Measurements from ENCODE around the gene FOXD4L3.
"Not testable (repeated sequence)": the region's sequence is repeated elsewhere in the genome, so short reads cannot be mapped to it uniquely, and the experiment has no call there.

FOXD4L3 gene

DNA sequence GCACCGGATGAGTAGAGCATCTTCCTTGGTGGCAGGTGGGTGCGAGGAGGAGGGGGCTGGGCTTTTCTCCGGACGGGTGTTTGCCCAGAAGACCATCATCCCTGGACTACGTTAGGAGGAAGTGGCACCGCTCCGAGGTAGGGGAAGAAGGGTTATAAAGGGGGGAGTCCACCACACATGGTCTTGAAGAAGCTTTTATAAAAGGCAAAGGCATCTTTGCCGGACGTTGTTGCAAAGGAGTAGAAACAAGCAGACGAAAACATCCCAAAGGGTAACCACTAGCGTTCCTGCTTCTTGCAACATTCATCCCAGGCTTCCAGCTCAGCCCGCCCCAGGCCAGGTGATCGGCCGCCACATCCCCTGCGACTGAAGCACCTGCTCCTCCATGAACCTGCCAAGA, at the start of gene FOXD4L3:
Gene FOXD4L3, plus strand, starts transcription at position 301 of the 400 bp plus-strand sequence. Its CDS starts 85 bp downstream, at position 386.
- not testable (repeated sequence) for DNase-seq

- not testable (repeated sequence) for DNase-seq
These were observed 21.6 kb upstream of the FOXD4L3 start for GRCh38 chr9:68281041-68281440.

DNA sequence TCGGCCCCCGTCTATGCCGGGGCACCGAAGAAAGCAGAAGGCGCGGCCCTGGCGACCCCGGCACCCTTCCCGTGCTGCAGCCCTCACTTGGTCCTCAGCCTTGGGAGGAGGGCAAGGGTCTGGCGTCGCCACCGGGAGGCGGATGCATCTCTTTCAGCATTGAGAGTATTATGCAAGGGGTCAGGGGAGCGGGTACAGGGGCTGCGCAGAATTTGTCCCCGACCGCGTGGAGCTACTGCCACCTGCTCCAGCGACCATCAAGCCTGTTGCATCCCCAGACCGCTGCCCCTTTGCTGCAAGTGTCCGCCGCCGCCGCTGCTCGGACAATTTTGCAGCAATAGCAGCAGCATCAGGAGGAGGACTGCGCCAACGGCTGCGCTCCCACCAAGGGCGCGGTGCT, 1.1 kb downstream of the FOXD4L3 start:
- not testable (repeated sequence) for DNase-seq

DNA sequence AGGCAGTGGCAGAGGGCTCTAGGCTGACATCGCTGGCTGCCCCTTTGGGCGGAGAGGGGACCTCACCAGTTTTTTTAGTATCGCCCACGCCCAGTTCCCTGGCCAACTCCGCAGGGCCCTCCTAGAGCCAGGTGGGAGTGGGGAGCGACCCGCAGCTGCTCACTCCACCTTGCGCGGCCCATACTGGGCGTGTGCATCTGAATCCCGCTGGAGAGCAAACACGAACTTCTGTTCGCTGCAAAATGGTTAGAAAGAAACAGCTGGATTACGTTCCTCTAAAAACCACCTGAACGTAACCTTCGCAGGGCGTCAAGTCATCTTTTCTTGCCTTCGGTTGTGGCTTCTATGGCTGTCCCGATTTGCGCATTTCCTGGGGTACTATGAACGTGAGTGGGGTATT, 1.5 kb downstream of the FOXD4L3 start:
- not testable (repeated sequence) for DNase-seq

- DNase-seq = not testable (repeated sequence)
These were observed 2.1 kb downstream of the FOXD4L3 start for GRCh38 chr9:68304777-68305176.

GRCh38 chr9:68305680-68306285, 3.1 kb downstream of the FOXD4L3 start:
- DNase-seq = not testable (repeated sequence)

DNA sequence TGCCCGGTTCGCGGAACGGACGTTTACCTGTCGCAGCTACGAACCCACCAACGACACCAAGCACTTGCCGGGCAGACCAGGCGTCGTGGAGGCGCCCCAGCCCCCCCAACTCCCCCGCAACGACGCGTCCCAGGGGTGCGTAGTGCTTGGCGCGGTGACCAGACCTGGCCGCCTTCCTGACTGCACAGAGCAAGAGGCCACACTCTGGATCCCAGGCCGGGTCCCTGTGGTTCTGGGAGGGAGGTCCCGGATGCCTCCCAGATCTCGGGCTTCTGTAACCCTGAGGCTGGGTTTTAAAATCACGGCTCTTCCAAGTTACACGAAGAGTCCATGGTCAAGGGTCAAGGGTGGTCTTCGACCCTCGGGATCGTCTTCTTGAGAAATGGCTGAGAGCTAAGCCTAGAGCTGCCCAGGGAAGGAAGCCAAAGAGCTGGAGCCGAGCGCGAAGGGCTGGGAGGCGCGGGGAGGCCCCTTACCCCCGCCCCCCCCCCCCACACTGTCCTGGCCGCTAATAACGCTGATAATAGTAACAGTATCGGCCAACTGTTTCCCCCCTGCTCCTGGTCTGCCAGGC, 3.8 kb downstream of the FOXD4L3 start:
- DNase-seq = not testable (repeated sequence)

DNA sequence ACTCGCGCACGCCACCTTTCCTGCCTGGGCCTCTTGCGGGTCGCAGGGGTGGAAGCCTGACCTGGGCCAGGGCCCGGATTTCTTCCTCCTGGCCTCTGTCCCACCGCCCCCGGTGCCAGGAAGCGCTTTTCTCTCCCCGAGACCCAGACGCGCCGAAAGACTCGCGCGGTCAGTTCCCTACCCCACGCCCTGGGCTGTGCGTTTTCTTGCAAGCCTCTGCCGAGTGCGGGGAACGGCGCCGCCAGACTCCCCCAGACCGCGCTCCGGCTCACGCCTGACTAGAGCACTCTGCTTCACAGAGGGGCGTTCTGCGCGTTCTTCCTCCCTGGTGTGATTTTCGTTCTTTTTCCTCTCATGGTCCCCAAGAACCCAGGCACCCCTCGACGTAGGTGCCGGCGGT, 4.5 kb downstream of the FOXD4L3 start:
- not testable (repeated sequence) for DNase-seq

GRCh38 chr9:68307654-68308053, 5.0 kb downstream of the FOXD4L3 start:
- DNase-seq = not testable (repeated sequence)

GRCh38 chr9:68311208-68311607, 8.5 kb downstream of the FOXD4L3 start:
- DNase-seq = not testable (repeated sequence)

DNA sequence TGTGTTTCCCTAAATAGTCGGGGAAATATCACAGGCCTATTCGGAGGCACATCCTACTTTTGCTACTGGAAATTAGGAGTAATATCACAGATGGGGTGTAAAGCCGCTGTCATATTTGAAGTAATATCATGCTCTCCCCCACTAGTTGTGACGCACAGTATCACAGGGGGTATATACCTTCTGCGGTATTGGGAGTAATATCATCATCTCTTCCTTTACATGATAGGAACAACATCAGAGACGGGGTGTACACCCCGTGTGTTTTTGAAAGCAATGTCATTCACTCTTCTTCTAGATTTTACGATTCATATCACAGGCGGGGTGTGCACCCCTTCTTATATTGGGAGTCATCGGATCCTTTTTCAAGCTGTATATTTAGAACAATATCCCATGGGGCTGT, 15.5 kb downstream of the FOXD4L3 start:
- DNase-seq = not testable (repeated sequence)

DNA sequence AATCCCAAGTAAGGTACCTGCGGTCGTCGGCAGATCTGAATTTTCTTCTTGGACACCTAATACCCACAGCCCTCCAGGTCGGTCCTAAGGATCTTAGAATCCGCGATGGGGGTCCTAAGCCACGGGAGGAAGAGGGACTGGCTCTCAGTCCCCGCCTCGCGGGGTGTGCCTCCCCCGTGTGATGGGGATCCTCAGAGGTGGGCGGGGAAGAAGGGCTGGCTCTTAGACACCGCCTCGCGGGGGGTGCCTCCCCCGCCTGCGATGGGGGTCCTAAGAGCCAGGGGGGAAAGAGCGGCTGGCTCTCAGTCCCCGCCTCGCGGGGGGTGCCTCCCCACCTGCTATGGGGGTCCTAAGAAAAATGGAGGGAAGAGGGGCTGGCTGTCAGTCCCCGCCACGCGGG, 21.1 kb downstream of the FOXD4L3 start:
- DNase-seq = not testable (repeated sequence)

DNA sequence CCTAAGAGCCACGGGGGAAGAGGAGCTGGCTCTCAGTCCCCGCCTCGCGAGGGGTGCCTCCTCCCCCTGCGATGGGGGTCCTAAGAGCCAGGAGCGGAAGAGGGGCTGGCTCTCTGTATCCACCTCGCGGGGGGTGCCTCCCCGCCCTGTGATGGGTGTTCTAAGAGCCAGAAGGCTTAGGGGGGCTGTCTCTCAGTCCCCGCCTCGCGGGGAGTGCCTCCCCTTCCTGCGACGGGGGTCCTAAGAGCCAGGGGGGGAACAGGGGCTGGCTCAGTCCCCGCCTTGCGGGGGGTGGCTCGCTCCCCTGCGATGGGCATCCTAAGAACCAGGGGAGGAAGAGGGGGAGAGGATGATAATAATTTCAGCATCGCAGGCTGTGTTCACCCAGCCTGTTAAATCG, 21.9 kb downstream of the FOXD4L3 start:
- DNase-seq = not testable (repeated sequence)

GRCh38 chr9:68329106-68329505, 26.4 kb downstream of the FOXD4L3 start:
- not testable (repeated sequence) for DNase-seq

DNA sequence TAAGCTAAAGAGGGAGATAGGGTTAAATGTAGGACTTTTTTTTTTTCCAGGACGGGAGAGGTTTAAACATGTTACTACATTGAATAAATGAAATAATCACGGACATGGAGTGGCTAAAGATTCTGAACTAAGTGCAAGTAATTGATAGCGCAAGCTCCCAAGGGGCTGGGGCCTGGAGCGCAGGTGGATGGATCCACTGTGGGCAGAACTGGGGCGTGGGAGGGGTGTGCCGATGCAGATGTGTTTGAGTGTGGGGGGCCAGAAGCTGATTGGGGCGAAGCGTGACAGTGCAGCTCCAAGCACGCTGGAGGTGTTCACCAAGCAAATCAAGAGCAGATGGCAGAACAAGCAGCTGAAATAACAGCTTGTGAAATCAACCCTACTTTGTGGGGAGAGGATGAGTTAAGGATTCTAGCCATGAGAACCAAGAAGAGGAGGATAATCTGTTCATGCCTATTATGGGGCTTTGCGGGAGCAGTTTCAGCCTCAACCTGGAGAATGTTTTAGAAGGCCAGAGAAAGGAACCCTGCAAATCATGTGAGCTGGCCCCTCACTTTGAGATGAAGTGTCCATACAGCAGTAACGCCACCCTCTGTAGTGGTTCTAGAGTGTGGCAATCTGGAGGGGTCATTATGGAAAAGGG, 28.0 kb downstream of the FOXD4L3 start:
- DNase-seq = not testable (repeated sequence)

DNA sequence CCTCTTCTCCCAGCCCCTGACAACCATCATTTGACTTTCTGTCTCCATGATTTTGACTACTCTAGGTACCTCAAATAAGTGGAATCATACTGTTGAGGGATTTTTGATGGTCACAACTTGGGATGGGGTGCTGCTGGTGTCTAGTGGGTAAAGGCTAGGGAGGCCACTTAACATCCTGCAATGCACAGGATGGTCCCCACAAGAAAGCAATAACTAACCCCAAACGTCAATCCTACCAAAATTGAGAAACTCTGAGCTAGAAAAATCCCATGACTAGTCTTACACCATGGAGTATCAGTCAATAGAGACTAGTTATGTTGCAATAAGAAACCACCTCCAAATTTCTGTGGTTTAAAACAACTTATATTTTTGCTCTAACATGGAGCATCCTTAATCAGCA, 29.5 kb downstream of the FOXD4L3 start:
- DNase-seq = not testable (repeated sequence)

- not testable (repeated sequence) for DNase-seq
These were observed 33.3 kb downstream of the FOXD4L3 start for GRCh38 chr9:68335935-68336334.

GRCh38 chr9:68336639-68337339, 34.1 kb downstream of the FOXD4L3 start:
- DNase-seq = not testable (repeated sequence)

DNA sequence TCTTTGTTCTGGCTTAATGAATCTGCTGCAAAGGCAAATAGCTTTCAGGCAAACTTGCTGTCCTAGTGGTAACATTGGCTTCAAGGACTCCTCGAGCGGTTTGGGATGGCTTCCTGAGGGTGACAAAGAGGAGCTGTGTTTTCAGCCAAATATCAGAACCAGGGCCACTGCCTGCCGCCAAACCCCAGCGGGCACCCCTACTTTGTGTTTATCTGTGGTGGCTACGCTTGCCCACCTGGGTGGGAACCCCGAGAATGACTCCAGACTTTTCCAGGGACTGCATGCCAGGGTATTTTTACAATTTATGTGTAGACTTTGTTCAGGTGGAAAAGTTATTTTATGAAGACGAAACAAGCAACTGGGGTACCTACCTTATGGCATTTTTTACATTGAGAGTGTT, 35.3 kb downstream of the FOXD4L3 start:
- DNase-seq = not testable (repeated sequence)

DNA sequence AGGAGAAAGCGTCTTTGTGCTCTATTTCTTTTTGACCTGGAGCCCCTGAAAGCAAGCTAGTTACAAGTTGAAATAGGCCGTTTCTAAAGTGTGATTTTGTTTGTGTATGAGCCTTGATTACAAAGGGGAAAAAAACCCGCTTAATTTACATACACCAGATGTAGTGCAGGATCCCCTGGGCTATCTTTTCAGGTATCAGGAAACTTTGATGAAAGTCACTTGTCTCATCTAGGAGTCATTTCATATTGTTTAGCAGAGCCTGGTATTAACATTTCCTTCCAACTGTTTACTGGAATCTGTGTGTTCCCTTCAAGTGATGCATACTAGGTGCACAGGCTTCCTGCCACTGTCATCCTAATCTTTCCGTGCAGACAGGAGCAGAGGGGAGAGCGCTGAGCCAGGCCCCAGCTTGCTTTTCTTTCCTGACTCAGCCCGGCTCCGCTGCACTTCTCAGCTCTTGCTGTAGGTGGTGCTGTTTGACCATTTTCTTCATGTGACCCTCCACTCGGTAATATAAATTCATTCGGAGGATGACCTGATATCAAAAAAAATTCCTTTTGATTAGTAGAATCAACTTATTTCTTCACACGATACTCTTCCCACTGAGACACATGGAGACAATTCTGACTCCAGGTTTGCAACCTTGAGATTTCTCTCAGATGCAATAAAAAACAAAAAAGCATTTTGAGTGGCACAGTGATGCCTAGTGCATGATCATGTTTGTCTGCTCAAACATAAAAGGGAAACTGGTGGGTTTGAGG, 39.8 kb downstream of the FOXD4L3 start:
- DNase-seq = not testable (repeated sequence)

- not testable (repeated sequence) for DNase-seq
These were observed 40.6 kb downstream of the FOXD4L3 start for GRCh38 chr9:68343242-68343641.

DNA sequence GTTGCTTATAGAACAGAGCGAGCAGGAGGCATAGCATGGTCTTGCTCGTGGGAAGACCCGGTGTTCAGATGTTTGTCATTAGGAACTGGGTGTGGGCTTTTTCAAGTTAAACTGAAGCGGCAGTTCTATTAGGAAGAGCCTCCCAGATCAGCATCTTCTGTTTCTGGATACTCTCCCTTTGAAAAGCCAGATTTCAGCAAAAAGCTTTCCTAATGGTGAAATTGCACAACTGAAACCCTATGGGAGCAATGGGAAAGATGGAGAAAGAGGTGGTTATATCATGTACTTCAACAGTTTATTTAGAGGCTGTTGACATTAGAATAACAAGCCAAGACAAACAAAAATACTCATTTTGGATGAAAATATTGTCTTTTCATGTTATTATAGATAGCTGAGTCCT, 41.3 kb downstream of the FOXD4L3 start:
- DNase-seq = not testable (repeated sequence)

DNA sequence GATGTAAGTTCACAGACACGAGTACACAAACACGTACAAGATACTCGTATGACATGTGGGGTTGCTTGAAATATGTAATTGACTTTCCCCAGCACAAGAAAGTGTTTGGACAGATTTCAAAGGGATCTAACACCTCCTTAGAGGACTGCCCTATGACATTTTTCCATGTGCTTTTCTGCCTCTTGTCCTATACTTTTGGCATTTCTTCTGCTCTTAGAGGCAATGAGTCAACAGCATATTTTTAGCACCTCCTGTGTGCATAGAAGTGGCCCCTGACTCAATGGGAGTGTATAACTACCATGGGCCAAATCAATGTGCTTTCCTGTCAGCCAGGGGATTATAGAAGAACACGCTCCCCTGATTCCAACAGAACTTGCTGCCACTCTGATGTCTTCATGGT, 49.0 kb downstream of the FOXD4L3 start:
- DNase-seq = not testable (repeated sequence)
